SK-N-SH (cell line): ENCODE measurements around the gene TFEB. TPM values are rescaled to one million over a fixed set of nuclear protein-coding genes. Genes with fewer than 3 reads are reported as not detected.
A peak's percentile ranks its signal among the peaks of the same experiment; 100 is the strongest.

ENCODE experiments used
- CTCF ChIA-PET: fragments of 300-600, 350-600 bp; formaldehyde crosslinking; extraction: SDS; loops from one replicate; lab custom pipeline; 2021; lab: Yijun Ruan, JAX
- POLR2A ChIA-PET: fragments of 350-600 bp; sonication (Branson Sonifier 250); formaldehyde crosslinking; extraction: SDS; loops from one replicate; lab custom pipeline; 2020; ENCODE audit warnings: antibody characterized with exemption, inconsistent platforms; lab: Yijun Ruan, JAX
- DNase-seq: peaks from one replicate; pipeline ENCODE4 v3.0.0; 2012
- H2AFZ ChIP-seq: fragments of 200-600 bp; sonication (generic); 2 replicates; pipeline ENCODE4 v1.8.1; 2016; ENCODE audit warnings: antibody characterized with exemption, mild to moderate bottlenecking, low read depth
- H3F3A ChIP-seq: fragments of 200-600 bp; sonication (generic); replicated peaks from 2 replicates; pipeline ENCODE3; 2016; ENCODE audit warnings: antibody characterized with exemption, mild to moderate bottlenecking; ENCODE audit not compliant: insufficient read depth
- H3K27ac ChIP-seq, 2 experiments: fragments of 200-500 bp in 1 of 2; fragments of 200-600 bp in 1 of 2; sonication (Bioruptor generic) in 1 of 2; sonication (generic), shearing (Covaris generic) in 1 of 2; 2 replicates each; pipeline versions ENCODE4 v1.5.1 to v1.6.1; 2014 to 2016; ENCODE audit warnings: low read depth in 2 of 2, inconsistent platforms in 1 of 2, low read length in 1 of 2, mild to moderate bottlenecking in 1 of 2, mixed read lengths in 1 of 2
- H3K27me3 ChIP-seq: fragments of 200-600 bp; sonication (generic), shearing (Covaris generic); 2 replicates; pipeline ENCODE4 v1.6.1; 2016; ENCODE audit warnings: mixed run types; ENCODE audit not compliant: insufficient read depth
- H3K36me3 ChIP-seq, 2 experiments: fragments of 200-500 bp in 1 of 2; fragments of 200-600 bp in 1 of 2; sonication (Bioruptor generic) in 1 of 2; sonication (generic) in 1 of 2; replicated peaks in 1 of 2; 2 replicates each; pipeline versions ENCODE3 to v1.5.1; 2014 to 2016; ENCODE audit warnings: low read length in 1 of 2, mild to moderate bottlenecking in 1 of 2; ENCODE audit not compliant: insufficient read depth in 2 of 2, control insufficient read depth in 1 of 2
- H3K4me1 ChIP-seq, 2 experiments: fragments of 200-500 bp in 1 of 2; fragments of 200-600 bp in 1 of 2; sonication (Bioruptor generic) in 1 of 2; sonication (generic), shearing (Covaris generic) in 1 of 2; 2 replicates each; pipeline versions ENCODE4 v1.5.1 to v1.6.1; 2014 to 2016; ENCODE audit warnings: low read depth in 1 of 2, low read length in 1 of 2, mixed run types in 1 of 2; ENCODE audit not compliant: insufficient read depth in 2 of 2, control insufficient read depth in 1 of 2
- H3K4me2 ChIP-seq: fragments of 200-600 bp; sonication (generic), shearing (Covaris generic); 2 replicates; pipeline ENCODE4 v1.6.1; 2017; ENCODE audit warnings: mixed run types
- H3K4me3 ChIP-seq, 2 experiments: fragments of 200-500 bp in 1 of 2; fragments of 200-600 bp in 1 of 2; sonication (Bioruptor generic) in 1 of 2; sonication (generic), shearing (Covaris generic) in 1 of 2; 2 replicates each; pipeline versions ENCODE4 v1.5.1 to v1.8.1; 2014 to 2016; ENCODE audit warnings: low read depth in 2 of 2, inconsistent platforms in 1 of 2, low read length in 1 of 2, mild to moderate bottlenecking in 1 of 2, mixed read lengths in 1 of 2, moderate library complexity in 1 of 2
- H3K79me2 ChIP-seq: fragments of 200-600 bp; sonication (generic); 2 replicates; pipeline ENCODE4 v1.8.1; 2017; ENCODE audit warnings: mild to moderate bottlenecking; ENCODE audit not compliant: insufficient read depth
- H3K9ac ChIP-seq: fragments of 200-600 bp; sonication (generic); 2 replicates; pipeline ENCODE4 v1.6.1; 2017; ENCODE audit warnings: mixed run types
- H3K9me2 ChIP-seq: fragments of 200-600 bp; sonication (generic); 2 replicates; pipeline ENCODE4 v1.6.1; 2017; ENCODE audit warnings: mixed run types
- H3K9me3 ChIP-seq: fragments of 200-600 bp; sonication (generic); 2 replicates; pipeline ENCODE4 v1.6.1; 2017; ENCODE audit warnings: mixed run types, mild to moderate bottlenecking, moderate library complexity
- H4K20me1 ChIP-seq: fragments of 200-600 bp; sonication (generic); 2 replicates; pipeline ENCODE4 v1.6.1; 2017; ENCODE audit warnings: mild to moderate bottlenecking, mixed run types; ENCODE audit not compliant: insufficient read depth
- CTCF ChIP-seq: fragments of 200-600 bp; sonication (generic); IDR thresholded peaks from 2 replicates; pipeline ENCODE4 v1.6.1; 2017; ENCODE audit warnings: antibody characterized with exemption, mild to moderate bottlenecking, moderate library complexity
- ELF1 ChIP-seq: IDR thresholded peaks from 2 replicates; pipeline ENCODE4 v1.4.0; 2012
- EP300 ChIP-seq, 2 experiments: IDR thresholded peaks; 2 replicates each; pipeline versions ENCODE4 v1.4.0 to v1.6.1; 2012; ENCODE audit warnings: borderline replicate concordance in 1 of 2, low read depth in 1 of 2, low read length in 1 of 2
- FOSL2 ChIP-seq: IDR thresholded peaks from 2 replicates; pipeline ENCODE4 v1.4.0; 2012; ENCODE audit warnings: low read depth, mild to moderate bottlenecking, moderate library complexity, borderline replicate concordance
- FOXM1 ChIP-seq: IDR thresholded peaks from 2 replicates; pipeline ENCODE4 v1.4.0; 2012; ENCODE audit warnings: low read depth, mild to moderate bottlenecking
- GABPA ChIP-seq: IDR thresholded peaks from 2 replicates; pipeline ENCODE4 v1.4.0; 2012; ENCODE audit warnings: low read depth, mild to moderate bottlenecking
- GATA2 ChIP-seq: sonication (generic); formaldehyde crosslinking; IDR thresholded peaks from 2 replicates; pipeline ENCODE4 v1.5.0; 2020; ENCODE audit warnings: mild to moderate bottlenecking, missing genetic modification reagents
- JUND ChIP-seq: IDR thresholded peaks from 2 replicates; pipeline ENCODE4 v1.4.0; 2012
- MAX ChIP-seq: IDR thresholded peaks from 2 replicates; pipeline ENCODE4 v1.4.0; 2012; ENCODE audit warnings: low read depth
- POLR2AphosphoS5 ChIP-seq: IDR thresholded peaks from 2 replicates; pipeline ENCODE4 v1.6.1; 2012; ENCODE audit warnings: low read depth, low read length
- SIN3A ChIP-seq: IDR thresholded peaks from 2 replicates; pipeline ENCODE4 v1.6.1; 2012; ENCODE audit warnings: low read depth, mild to moderate bottlenecking, low read length, moderate library complexity, borderline replicate concordance
- TAF1 ChIP-seq: IDR thresholded peaks from 2 replicates; pipeline ENCODE4 v1.6.1; 2012; ENCODE audit warnings: low read depth, mild to moderate bottlenecking, low read length, moderate library complexity, borderline replicate concordance
- USF2 ChIP-seq: fragments of 150-350 bp; IDR thresholded peaks from 2 replicates; pipeline ENCODE4 v1.6.1; 2017; ENCODE audit warnings: antibody characterized with exemption, low read length, low read depth, borderline replicate concordance
- ZBTB33 ChIP-seq: IDR thresholded peaks from 2 replicates; pipeline ENCODE4 v1.4.0; 2012; ENCODE audit warnings: low read depth, borderline replicate concordance
- WGBS: methylation state at CpG from one replicate; pipeline ENCODE4 v1.1.6; 2017; ENCODE audit warnings: low lambda C conversion rate; 5-methylcytosine and 5-hydroxymethylcytosine counted together
- polyA plus RNA-seq, 3 experiments: library from polyadenylated mRNA; depleted of rRNA; stranded (reverse); fragments of >200 nt; gene quantifications; 2 replicates each; pipeline ENCODE4 v1.2.3, GENCODE V29; 2012

The TFEB gene
- polyA plus RNA-seq, 1 of the 3 experiments (the other 2 are of a cell fraction), result 6.2 TPM

GRCh38 chr6:41736186-41736733 lies 852 bp upstream of the TFEB start:
- Histone ChIP-seq H3K27me3 (no peaks in the 10 kb centered on the region), H4K20me1 (no peaks in the 10 kb centered on the region), H3K79me2 (peaks cover 22% of the 10 kb centered on the region), H2AFZ (peak overlapping the region; percentile 58; the same call in 1 of the 2 replicates), H3K9ac (no peak overlapping the region), H3K9me3 (no peaks in the 10 kb centered on the region), H3K9me2 (no peaks in the 10 kb centered on the region), H3K4me1 (peaks cover 18 to 25% of the 10 kb centered on the region in 2 experiments), H3K27ac (no peak overlapping the region), H3F3A (peaks cover 10% of the 10 kb centered on the region), H3K4me2 (peak overlapping the region; percentile 64; the same call in 1 of the 2 replicates), H3K36me3 (no peaks in the 10 kb centered on the region), H3K4me3 (peak overlapping the region in 1 of 2 experiments; percentile 71; a peak in 1 of 4 replicates)
- POLR2A ChIA-PET, result no interaction called here
- 91% methylated on average over 6 of the region's 6 CpGs for WGBS
- DNase-seq, result no peak
- CTCF ChIA-PET, result interaction anchor here (0.6 to 6.4 kb wide), 16 partner anchors 13 to 301 kb away, joined by 3 to 53 read pairs (median 4); partner anchors contain the start of gene TOMM6
- TF ChIP-seq CTCF (no peak), USF2 (no peak), JUND (no peak), ELF1 (no peak), MAX (no peak), ZBTB33 (no peak), POLR2AphosphoS5 (no peak), FOXM1 (no peak), EP300 (IDR thresholded peaks at IDR 0.05; ENCODE audit: borderline replicate concordance in 1 of 2, low read depth in 1 of 2, low read length in 1 of 2) (no peak), TAF1 (no peak), GABPA (no peak), GATA2 (CRISPR knock-in tag) (no peak), FOSL2 (no peak), SIN3A (no peak)
